GM12878 (cell line): ENCODE measurements around the gene CYP2A6. TPM values are rescaled to one million over a fixed set of nuclear protein-coding genes. Genes with fewer than 3 reads are reported as not detected.

Experiments
- BCL11A ChIP-seq: IDR thresholded peaks from 2 replicates; pipeline ENCODE4 v1.6.1; 2011; ENCODE audit warnings: low read depth, low read length
- BHLHE40 ChIP-seq, 2 experiments: fragments of 450-650 bp in 1 of 2; IDR thresholded peaks; 2 replicates each; pipeline ENCODE4 v1.6.1; 2011 to 2017; ENCODE audit warnings: low read depth in 2 of 2, borderline replicate concordance in 1 of 2, improper control_type of control experiment in 1 of 2, low read length in 1 of 2, mild to moderate bottlenecking in 1 of 2
- CBFB ChIP-seq: IDR thresholded peaks from 2 replicates; pipeline ENCODE4 v1.6.1; 2016; ENCODE audit warnings: antibody characterized with exemption, low read depth
- ETV6 ChIP-seq, 2 experiments: fragments of 450-650 bp in 1 of 2; IDR thresholded peaks in 1 of 2; conservative IDR thresholded peaks in 1 of 2; 2 replicates each; pipeline ENCODE4 v1.6.1; 2014; ENCODE audit warnings: antibody characterized with exemption in 1 of 2, borderline replicate concordance in 1 of 2, low read depth in 1 of 2, mild to moderate bottlenecking in 1 of 2, moderate library complexity in 1 of 2
- FOS ChIP-seq: IDR thresholded peaks from 3 replicates; pipeline ENCODE4 v1.6.1; 2011; ENCODE audit warnings: borderline replicate concordance; ENCODE audit not compliant: insufficient read length; ENCODE audit errors: extremely low read depth
- FOXK2 ChIP-seq: fragments of 450-650 bp; IDR thresholded peaks from 2 replicates; pipeline ENCODE4 v1.6.1; 2017; ENCODE audit warnings: mild to moderate bottlenecking, moderate library complexity
- MEF2A ChIP-seq: IDR thresholded peaks from 2 replicates; pipeline ENCODE4 v1.6.1; 2011; ENCODE audit warnings: low read depth, mild to moderate bottlenecking, low read length, moderate library complexity; ENCODE audit not compliant: insufficient read depth
- NFIC ChIP-seq: IDR thresholded peaks from 2 replicates; pipeline ENCODE4 v1.6.1; 2012; ENCODE audit warnings: low read depth, mild to moderate bottlenecking, inconsistent platforms, low read length, moderate library complexity
- PAX8 ChIP-seq: fragments of 450-650 bp; IDR thresholded peaks from 2 replicates; pipeline ENCODE4 v1.6.1; 2017; ENCODE audit warnings: mild to moderate bottlenecking, moderate library complexity
- SMC3 ChIP-seq: IDR thresholded peaks from 2 replicates; pipeline ENCODE4 v1.6.1; 2011; ENCODE audit warnings: low read length, improper control_type of control experiment, borderline replicate concordance
- ZNF622 ChIP-seq: fragments of 450-650 bp; IDR thresholded peaks from 2 replicates; pipeline ENCODE4 v1.6.1; 2017; ENCODE audit warnings: mild to moderate bottlenecking, inconsistent platforms
- polyA plus RNA-seq, 11 experiments: library from polyadenylated mRNA; depleted of rRNA in 4 of 11; unstranded in 6 of 11; stranded (reverse) in 5 of 11; fragments of >200 nt; fragmentation: Nextera tagmentation in 4 of 11; fragmentation: Illumina TruSeq in 1 of 11; extraction: Ambion mirVana in 4 of 11; extraction: Trizol in 1 of 11; gene quantifications; 1 replicate in 1 of 11; 2 replicates in 10 of 11; pipeline versions ENCODE4 v1.2.1 to v1.2.3, GENCODE V29; 2011 to 2016; ENCODE audit warnings: inconsistent platforms in 2 of 11, missing spikeins in 2 of 11, low read depth in 1 of 11
- total RNA-seq, 4 experiments: library from RNA; depleted of rRNA in 3 of 4; stranded (reverse); fragments of >200 nt in 3 of 4; fragmentation: Illumina TruSeq in 1 of 4; extraction: Trizol in 1 of 4; gene quantifications; 2 replicates each; pipeline versions ENCODE4 v1.2.1 to v1.2.3, GENCODE V29; 2013 to 2021
- TF ChIP-seq, protein P1 (sequence below): fragments of 450-650 bp; IDR thresholded peaks from 2 replicates; pipeline ENCODE4 v1.6.1; 2017; ENCODE audit warnings: low read depth, mild to moderate bottlenecking, moderate library complexity
- TF ChIP-seq, protein P2 (sequence below): fragments of 450-650 bp; IDR thresholded peaks from 2 replicates; pipeline ENCODE4 v1.6.1; 2018; ENCODE audit warnings: borderline replicate concordance, mild to moderate bottlenecking; ENCODE audit not compliant: partially characterized antibody
- TF ChIP-seq, protein P3 (sequence below): fragments of 450-650 bp; IDR thresholded peaks from 2 replicates; pipeline ENCODE4 v1.6.1; 2018; ENCODE audit warnings: mild to moderate bottlenecking, low read depth, moderate library complexity; ENCODE audit not compliant: partially characterized antibody
- TF ChIP-seq, protein P4 (sequence below): fragments of 450-650 bp; IDR thresholded peaks from 2 replicates; pipeline ENCODE4 v1.6.1; 2016; ENCODE audit warnings: mild to moderate bottlenecking, moderate library complexity, borderline replicate concordance
- TF ChIP-seq, protein P5 (sequence below): IDR thresholded peaks from 2 replicates; pipeline ENCODE4 v1.6.1; 2012; ENCODE audit warnings: low read depth, low read length, improper control_type of control experiment

Gene CYP2A6
- total and polyA plus RNA-seq, 10 of the 15 experiments (the other 5 are each of a cell fraction or from before 2014, with no cell fraction given): 0.97 TPM; not detected in 9

DNA sequence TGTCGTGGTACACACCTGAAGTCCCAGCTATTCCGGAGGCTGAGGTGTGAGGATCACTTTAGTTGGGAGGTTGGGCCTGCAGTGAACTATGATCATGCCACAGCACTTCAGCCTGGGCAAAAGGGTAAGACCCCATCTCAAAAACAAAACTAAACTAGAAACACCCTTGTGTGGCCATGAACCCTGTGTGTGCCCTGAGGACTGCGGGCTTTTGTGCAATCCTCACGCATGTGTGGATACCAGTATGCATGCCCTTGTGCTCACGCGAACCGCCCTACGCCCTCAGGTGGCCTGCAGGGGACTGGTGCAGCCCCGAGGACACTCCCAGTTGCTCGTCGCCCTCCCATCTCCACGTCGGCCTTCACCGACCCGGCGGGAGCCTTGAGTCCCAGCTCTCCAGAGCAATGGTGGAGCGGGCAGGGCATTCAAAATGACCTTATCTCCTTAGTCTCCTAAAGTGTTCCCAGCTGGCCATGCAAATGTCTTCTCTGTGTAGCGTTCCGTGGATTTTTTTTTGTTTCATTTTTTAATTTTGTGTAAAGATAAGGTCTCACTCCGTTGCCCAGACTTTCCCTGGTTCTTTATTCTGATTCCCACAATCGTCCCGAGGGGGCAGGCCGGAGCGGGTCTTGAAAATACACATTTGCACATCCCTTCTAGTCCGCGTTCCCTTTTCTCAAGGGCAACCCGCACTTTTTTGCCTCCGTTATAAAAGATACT, 52.1 kb downstream of the CYP2A6 start (continued):
- TF ChIP-seq FOS (no peak), FOXK2 (no peak), BCL11A (no peak), MEF2A (no peak), CBFB (peak; percentile 16; the same call in 1 of the 2 replicates), ETV6 (conservative IDR thresholded peaks at IDR 0.05 in 1 of 2, IDR thresholded peaks at IDR 0.05 in 1 of 2; ENCODE audit: borderline replicate concordance in 1 of 2, low read depth in 1 of 2) (no peak), PAX8 (no peak; the same call in 1 of the 2 replicates), NFIC (no peak; the same call in 1 of the 2 replicates), SMC3 (peak; percentile 30; the same call in 1 of the 2 replicates), ZNF622 (no peak), BHLHE40 (IDR thresholded peaks at IDR 0.05; ENCODE audit: borderline replicate concordance in 1 of 2, low read depth in 2 of 2, low read length in 1 of 2) (peak; percentile 50 to 75; a peak in 3 of 4 replicates)
- TF ChIP-seq, protein P1, sequence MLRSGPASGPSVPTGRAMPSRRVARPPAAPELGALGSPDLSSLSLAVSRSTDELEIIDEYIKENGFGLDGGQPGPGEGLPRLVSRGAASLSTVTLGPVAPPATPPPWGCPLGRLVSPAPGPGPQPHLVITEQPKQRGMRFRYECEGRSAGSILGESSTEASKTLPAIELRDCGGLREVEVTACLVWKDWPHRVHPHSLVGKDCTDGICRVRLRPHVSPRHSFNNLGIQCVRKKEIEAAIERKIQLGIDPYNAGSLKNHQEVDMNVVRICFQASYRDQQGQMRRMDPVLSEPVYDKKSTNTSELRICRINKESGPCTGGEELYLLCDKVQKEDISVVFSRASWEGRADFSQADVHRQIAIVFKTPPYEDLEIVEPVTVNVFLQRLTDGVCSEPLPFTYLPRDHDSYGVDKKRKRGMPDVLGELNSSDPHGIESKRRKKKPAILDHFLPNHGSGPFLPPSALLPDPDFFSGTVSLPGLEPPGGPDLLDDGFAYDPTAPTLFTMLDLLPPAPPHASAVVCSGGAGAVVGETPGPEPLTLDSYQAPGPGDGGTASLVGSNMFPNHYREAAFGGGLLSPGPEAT: peak; percentile 64
- TF ChIP-seq, protein P2, sequence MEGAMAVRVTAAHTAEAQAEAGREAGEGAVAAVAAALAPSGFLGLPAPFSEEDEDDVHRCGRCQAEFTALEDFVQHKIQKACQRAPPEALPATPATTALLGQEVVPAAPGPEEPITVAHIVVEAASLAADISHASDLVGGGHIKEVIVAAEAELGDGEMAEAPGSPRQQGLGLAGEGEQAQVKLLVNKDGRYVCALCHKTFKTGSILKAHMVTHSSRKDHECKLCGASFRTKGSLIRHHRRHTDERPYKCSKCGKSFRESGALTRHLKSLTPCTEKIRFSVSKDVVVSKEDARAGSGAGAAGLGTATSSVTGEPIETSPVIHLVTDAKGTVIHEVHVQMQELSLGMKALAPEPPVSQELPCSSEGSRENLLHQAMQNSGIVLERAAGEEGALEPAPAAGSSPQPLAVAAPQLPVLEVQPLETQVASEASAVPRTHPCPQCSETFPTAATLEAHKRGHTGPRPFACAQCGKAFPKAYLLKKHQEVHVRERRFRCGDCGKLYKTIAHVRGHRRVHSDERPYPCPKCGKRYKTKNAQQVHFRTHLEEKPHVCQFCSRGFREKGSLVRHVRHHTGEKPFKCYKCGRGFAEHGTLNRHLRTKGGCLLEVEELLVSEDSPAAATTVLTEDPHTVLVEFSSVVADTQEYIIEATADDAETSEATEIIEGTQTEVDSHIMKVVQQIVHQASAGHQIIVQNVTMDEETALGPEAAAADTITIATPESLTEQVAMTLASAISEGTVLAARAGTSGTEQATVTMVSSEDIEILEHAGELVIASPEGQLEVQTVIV: no peak
- TF ChIP-seq, protein P3, sequence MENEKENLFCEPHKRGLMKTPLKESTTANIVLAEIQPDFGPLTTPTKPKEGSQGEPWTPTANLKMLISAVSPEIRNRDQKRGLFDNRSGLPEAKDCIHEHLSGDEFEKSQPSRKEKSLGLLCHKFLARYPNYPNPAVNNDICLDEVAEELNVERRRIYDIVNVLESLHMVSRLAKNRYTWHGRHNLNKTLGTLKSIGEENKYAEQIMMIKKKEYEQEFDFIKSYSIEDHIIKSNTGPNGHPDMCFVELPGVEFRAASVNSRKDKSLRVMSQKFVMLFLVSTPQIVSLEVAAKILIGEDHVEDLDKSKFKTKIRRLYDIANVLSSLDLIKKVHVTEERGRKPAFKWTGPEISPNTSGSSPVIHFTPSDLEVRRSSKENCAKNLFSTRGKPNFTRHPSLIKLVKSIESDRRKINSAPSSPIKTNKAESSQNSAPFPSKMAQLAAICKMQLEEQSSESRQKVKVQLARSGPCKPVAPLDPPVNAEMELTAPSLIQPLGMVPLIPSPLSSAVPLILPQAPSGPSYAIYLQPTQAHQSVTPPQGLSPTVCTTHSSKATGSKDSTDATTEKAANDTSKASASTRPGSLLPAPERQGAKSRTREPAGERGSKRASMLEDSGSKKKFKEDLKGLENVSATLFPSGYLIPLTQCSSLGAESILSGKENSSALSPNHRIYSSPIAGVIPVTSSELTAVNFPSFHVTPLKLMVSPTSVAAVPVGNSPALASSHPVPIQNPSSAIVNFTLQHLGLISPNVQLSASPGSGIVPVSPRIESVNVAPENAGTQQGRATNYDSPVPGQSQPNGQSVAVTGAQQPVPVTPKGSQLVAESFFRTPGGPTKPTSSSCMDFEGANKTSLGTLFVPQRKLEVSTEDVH: peak; percentile 67
- TF ChIP-seq, protein P4, sequence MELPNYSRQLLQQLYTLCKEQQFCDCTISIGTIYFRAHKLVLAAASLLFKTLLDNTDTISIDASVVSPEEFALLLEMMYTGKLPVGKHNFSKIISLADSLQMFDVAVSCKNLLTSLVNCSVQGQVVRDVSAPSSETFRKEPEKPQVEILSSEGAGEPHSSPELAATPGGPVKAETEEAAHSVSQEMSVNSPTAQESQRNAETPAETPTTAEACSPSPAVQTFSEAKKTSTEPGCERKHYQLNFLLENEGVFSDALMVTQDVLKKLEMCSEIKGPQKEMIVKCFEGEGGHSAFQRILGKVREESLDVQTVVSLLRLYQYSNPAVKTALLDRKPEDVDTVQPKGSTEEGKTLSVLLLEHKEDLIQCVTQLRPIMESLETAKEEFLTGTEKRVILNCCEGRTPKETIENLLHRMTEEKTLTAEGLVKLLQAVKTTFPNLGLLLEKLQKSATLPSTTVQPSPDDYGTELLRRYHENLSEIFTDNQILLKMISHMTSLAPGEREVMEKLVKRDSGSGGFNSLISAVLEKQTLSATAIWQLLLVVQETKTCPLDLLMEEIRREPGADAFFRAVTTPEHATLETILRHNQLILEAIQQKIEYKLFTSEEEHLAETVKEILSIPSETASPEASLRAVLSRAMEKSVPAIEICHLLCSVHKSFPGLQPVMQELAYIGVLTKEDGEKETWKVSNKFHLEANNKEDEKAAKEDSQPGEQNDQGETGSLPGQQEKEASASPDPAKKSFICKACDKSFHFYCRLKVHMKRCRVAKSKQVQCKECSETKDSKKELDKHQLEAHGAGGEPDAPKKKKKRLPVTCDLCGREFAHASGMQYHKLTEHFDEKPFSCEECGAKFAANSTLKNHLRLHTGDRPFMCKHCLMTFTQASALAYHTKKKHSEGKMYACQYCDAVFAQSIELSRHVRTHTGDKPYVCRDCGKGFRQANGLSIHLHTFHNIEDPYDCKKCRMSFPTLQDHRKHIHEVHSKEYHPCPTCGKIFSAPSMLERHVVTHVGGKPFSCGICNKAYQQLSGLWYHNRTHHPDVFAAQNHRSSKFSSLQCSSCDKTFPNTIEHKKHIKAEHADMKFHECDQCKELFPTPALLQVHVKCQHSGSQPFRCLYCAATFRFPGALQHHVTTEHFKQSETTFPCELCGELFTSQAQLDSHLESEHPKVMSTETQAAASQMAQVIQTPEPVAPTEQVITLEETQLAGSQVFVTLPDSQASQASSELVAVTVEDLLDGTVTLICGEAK: no peak
- TF ChIP-seq, protein P5, sequence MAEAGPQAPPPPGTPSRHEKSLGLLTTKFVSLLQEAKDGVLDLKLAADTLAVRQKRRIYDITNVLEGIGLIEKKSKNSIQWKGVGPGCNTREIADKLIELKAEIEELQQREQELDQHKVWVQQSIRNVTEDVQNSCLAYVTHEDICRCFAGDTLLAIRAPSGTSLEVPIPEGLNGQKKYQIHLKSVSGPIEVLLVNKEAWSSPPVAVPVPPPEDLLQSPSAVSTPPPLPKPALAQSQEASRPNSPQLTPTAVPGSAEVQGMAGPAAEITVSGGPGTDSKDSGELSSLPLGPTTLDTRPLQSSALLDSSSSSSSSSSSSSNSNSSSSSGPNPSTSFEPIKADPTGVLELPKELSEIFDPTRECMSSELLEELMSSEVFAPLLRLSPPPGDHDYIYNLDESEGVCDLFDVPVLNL: no peak; the same call in 1 of the 2 replicates
